CD4-positive, alpha-beta T cell treated with Interleukin-12 subunit alpha and Interleukin-12 subunit beta, for 1 hour (primary cell): ENCODE measurements around the gene VAC14.
A peak's percentile ranks its signal among the peaks of the same experiment; 100 is the strongest.
"Not testable (repeated sequence)": the region's sequence is repeated elsewhere in the genome, so short reads cannot be mapped to it uniquely, and the experiment has no call there.

Source experiments
- DNase-seq: peaks from one replicate; pipeline ENCODE4 v3.0.0-alpha.2; 2020

Gene VAC14

DNA sequence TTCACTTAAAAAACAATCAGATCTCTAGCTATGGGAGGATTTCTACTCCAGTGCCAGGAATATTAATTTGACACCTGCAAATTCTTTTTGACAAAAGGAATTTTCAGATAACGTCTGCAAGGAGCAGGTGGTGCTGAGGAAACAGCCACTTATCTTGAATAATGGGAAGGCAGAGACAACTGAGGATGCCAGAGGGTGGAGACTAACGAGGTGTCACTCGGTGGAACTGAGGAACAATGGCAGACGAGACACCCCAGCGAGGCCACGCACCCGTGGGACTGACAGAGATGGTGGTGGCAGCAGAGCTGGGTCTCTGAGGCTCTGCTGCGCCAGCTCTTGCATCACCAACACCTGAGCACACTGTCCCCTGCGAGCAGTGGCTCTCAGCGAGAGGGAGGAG, 42.2 kb downstream of the VAC14 start:
- no peak for DNase-seq

GRCh38 chr16:70757183-70757582, 43.8 kb downstream of the VAC14 start:
- DNase-seq, result no peak

- DNase-seq, result no peak
Observed at GRCh38 chr16:70756071-70756470, 44.9 kb downstream of the VAC14 start.

DNA sequence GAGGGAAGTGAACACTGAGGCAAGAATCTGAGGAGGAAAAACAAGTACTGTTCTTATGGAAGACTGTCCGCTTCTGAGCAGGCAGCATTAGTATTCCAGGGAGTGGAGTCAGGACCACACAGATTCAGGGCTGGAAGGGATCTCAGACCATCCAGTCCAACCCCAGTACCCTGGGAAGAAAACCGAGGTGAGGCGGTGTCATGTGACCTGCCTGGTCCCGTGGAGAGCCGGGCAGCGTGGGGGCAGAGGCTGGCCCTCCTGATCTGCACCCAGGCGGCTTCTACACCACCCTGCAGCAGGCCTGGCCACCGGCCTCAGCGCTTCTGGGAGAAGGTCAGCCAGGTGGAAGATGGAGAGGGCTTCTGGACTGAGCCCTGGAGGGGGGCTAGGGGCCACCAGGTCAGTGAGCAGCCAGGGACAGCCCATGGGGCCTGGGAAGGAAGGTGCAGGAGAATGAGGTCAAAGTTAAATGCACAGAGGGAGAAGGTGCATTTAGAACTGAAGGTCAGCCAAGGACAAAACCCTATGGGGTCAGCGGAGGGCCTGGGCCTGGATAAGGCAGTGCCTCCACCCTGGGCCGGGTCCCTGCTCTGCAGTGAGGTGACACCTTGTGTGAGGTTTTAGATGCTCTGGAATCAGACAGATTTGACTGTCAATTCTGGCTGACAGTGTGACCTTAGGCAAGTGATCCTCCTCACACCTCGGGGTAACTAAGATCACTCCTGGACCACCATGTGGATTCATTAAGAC, 45.9 kb downstream of the VAC14 start:
- DNase-seq, result no peak

DNA sequence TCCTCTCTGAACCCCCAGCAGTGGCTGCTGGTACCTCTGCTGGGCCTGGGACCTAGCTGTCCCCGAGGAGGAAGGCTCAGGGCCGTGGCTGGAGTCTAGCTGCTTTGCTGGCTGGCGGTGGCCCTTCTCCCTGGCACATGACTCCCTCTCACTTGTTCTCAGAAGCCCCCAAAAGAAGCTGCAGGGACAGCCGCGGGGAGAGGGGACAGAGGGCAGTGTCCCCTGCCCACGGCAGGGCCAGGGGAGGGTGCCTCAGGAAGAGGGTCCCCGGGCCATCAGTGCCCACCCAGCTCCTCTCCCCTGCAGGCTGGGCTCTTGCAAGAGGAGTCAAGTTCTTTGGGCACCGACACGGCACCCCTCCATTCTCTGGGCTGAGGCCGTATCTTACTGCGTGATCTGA, 46.6 kb downstream of the VAC14 start:
- DNase-seq, result no peak

DNA sequence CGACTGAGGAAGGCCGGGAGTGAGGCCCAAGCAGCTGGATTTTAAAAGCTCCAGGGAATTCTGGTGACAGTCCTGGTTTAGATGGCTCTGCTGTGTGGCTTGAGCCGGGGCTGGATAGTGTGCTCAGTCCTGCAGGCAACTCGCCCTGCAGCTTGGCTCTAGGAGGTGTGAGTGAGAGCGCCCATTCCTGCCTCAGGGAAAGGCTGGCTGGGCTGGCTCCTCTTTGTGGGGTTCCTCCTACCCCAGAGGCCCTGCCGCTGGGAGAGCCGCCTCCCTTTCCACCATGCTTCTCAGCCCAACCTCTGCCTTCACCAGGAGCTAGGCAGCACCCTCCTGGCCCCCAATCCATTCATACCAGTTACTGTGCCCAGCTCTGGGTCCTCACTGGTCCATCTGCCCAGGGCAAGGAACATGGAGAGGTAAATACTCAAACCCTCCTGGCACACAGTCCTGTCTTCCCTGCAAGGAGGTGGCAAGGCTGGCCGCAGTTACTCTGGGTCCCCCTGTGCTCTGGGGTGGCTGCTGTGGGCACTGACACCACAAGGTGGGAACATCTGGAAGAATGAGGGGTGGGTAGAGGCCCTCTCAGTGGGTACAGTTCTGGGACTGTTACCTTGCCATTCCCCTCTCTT, 47.1 kb downstream of the VAC14 start:
- DNase-seq, result no peak

GRCh38 chr16:70753228-70753627, 47.7 kb downstream of the VAC14 start:
- DNase-seq, result no peak

DNA sequence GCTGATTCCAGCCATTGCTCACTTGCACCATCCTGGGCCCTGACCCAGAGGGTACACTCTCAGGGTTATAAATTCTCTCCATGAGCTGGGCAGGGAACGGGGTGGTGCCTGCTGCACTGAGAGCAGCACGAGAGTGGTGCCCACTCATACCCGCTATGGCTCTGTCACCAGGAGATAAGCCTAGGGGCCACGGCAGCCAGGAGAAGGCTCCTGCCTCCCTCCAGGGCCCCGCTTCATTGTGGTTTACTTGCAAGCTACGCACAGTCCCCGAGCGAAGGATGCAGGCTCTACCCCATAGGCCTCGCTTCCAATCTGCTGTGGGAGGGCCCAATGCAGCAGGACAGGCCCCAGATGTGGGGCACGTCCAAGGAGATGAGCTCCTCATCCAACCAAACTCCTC, 48.5 kb downstream of the VAC14 start:
- no peak for DNase-seq

DNA sequence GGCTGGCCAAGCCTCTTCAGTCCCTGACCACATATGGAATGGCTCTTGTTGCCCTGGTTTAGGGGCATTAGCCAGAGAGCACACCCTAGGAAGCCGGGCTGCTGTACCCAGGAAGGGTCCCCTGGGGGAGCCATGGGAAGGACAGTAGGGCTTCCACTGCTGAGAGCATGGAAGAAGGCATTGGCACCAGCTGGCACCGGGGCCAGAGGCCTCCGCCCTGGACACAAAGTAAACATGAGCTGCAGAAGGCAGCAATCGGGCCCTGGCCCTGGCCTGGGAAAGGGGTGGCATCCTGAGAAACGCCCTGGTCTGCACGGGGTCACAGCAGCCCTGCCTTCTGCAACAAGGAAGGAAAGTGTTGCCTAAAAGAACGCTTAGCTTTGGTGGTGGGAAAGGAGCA, 49.4 kb downstream of the VAC14 start:
- DNase-seq, result no peak

GRCh38 chr16:70750893-70751467, 50.0 kb downstream of the VAC14 start:
- no peak for DNase-seq

- no peak for DNase-seq
Observed at GRCh38 chr16:70749681-70750601, 51.0 kb downstream of the VAC14 start.

DNA sequence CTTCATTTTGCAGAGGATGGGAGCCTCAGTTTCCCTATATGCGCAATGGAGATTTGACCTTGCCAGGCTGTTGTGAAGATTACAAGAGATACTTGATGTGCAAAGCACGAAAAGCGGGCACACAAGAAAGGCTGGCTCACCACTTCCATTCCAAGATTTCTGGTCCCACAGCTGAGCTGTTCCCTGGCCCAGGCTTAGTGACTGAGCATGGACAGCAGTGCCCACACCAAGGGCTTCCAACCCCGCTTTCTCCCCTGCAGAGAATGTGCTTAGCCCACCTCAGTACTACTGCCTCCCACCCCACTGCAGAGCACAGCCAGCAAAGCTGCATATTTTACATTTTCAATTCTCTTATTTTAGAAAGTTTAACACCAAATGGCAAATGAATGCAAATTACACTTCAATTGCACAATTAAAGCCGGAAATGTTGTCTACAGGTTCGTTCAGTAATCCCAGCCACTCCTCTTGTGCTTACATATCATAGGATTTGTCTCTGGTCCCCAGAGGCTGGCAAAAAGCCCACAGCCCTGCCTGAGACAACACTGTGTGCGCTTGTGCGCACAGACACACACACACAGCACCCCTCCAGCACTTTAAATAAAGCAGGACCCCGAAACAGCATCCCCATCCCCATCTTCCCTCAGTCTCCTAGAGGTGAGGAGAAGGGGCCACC, 51.8 kb downstream of the VAC14 start:
- DNase-seq, result no peak

DNA sequence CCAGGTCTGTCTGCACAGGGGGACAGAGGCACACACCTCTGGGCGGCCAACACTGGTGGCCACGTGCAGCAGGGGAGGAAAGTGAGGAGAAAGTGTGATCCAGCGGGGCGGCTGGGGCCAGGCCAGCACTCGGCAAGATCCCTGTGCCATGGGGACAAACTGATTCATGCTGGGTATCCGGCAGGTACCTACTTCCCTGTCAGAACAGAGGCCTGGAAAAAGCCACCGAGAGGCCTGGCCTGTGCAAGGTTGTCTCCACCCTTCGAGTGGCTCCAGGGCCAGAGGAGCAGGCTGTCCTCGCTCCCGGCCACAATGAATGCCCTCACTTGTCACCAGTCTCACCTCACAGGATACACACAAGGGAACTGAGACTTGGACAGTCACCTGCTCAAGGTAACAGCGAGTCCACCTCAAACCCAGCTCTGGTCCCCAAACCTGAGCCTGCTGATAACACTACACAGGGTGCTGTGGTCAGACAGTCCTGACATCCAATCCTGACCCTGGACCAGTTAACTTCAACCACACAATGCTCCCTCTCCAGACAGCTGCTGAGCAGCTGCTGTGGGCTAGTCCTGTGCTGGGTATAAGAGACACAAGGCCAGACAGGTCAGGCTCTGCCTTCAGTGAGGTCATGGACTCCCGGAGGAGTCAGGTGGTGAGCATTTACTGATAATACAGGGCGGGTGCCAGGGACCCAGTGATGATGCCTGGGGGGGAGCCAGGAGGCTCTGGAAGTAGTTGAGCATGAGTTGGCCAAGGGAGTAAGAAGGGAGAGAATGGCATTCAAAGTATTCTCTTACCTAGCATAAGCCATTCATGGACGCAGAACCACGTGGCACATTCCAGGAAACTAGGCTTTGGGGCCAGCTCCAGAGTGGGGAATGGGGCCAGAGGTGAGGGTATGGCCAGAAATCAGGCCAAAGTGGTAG, 53.0 kb downstream of the VAC14 start:
- no peak for DNase-seq

DNA sequence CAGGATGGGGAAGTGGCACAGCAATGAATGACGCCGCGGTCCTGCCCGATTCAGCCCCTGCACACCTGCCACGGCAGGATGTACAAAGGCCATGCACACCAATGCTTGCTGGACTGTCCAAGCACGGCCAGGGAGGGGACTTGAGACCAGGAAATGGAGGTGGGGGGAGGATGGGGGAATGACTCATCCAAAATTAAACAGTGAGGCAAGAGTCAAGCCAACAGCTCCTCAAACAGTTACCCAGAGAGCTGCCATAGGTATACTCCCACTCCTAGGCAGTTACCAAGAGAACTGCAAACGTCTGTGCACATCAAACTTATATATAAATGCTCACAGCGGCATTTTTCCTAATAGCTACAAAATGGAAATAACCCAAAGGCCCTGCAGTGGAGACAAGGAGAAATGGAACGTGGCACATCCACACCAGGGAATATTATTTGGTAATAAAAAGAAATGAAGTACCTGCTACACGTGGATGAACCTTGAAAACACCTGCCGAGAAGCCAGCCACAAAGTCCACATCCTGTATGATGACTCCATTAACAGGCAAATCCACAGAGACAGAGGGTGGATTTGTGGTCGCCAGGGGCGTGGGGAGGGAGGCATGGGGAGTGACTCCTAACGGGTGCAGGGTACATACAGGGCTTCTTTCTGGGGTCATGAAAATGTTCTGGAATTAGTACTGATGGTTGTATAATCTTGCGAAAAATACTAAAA, 54.1 kb downstream of the VAC14 start:
- peak; percentile 6 for DNase-seq

DNA sequence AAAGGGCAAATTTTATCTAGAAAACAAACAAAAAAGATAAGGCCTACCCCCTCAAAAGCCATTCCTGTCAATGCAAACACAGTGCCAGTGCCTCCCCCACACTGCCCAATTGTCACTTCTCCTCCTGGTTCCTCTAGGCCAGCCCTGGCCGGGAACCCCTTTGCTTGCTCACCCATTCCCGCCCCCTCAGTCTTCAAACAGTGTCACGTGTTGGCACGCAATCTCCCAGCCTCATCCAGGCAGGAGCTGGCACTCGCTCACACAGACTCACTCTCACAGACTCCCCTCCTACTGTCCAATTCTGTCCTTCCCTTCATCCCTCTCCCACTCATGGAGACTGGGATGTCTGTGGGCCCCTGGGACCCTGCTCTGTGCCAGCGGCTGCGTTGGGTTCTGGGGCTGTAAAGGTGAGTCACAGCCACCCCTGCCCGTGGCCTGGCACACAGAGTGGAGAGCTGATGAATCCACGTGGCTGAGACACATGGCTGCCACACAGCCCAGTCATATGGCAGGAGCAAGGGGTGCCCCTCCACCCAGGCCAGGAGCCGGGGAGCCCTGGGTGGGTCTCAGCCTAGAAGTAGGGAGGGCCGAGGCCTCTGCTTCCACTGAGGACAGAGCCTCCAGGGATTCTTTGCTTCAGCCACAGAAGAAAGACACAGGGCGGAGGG, 54.8 kb downstream of the VAC14 start:
- no peak for DNase-seq

- no peak for DNase-seq
Observed at GRCh38 chr16:70745536-70746025, 55.4 kb downstream of the VAC14 start.

DNA sequence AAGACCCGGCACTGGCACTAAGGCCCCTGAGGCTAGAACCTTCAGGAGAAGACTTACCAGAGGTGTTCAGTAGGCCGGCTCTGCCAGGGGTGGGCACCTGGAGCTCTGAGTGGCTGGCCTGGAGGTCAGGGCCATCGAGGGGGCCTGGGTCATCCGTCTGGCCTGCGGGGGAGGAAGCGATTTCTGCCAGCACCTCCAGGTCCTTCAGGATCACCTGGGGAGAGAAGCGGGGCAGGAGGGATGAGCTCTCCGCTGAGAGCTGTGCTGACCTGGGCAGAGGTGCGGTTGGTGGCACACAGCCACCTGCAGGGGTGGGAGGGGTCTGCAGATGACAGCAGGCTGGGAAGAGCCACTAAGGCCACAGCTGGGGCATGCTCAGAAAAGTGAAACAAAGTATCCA, 56.6 kb downstream of the VAC14 start:
- DNase-seq, result no peak

DNA sequence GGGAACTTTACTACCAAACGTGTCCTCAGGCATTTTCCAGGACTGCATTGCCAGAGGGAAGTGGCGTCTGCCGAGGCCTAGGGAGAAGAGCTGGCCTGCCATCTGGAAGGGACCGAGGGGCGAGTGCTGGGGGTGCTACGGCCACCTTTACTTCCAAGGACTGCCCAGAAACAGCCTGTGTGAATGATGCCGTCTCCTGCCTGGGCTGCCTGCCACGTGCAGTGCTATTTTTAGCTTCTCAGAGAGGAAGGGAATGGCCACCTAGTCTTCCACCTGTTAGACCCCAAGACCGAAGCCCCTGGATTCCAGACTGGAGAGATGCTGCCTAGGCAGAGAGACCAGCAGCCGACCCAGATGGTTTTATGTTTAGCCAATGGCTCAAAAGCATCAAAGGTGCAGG, 57.2 kb downstream of the VAC14 start:
- DNase-seq, result no peak

DNA sequence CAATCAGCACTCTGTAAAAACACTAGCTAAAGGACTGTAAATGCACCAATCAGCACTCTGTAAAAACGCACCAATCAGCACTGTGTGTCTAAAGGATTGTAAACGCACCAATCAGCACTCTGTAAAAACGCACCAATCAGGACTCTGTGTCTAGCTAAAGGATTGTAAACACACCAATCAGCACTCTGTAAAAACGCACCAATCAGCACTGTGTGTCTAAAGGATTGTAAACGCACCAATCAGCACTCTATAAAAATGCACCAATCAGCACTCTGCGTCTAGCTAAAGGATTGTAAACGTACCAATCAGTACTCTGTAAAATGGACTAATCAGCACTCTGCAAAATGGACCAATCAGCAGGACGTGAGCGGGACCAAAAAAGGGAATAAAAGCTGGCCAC, 58.0 kb downstream of the VAC14 start:
- DNase-seq, result not testable (repeated sequence)

GRCh38 chr16:70741783-70742125, 59.2 kb downstream of the VAC14 start:
- DNase-seq, result no peak
